HCT116 (cell line): Measurements from ENCODE around the gene NFATC3. TPM values are rescaled to one million over a fixed set of nuclear protein-coding genes. Genes with fewer than 3 reads are reported as not detected.

Experiments used
- ATAC-seq: fragments of 200-7000 bp; cut with Tn5 transposase; 2 replicates; pipeline ENCODE4 v1.9.1; 2020; ENCODE audit warnings: mild to moderate bottlenecking, moderate library complexity
- BruUV-seq: library from RNA; stranded (reverse); fragments of 400-500 nt; replicated peaks from 2 replicates; lab custom pipeline; 2021; lab: Mats Ljungman, UMichigan
- CTCF ChIA-PET: fragments of 300-600 bp; sonication (Branson Sonifier 250); formaldehyde crosslinking; loops from one replicate; lab custom pipeline; 2021; ENCODE audit warnings: antibody characterized with exemption; lab: Charles Lee
- POLR2A ChIA-PET: fragments of 300-600, 350-600 bp; sonication (Branson Sonifier 250); formaldehyde crosslinking; loops from one replicate; lab custom pipeline; 2021; ENCODE audit warnings: antibody characterized with exemption; lab: Charles Lee
- RAD21 ChIA-PET, 2 experiments: fragments of 300-600 bp; sonication (Branson Sonifier 250); formaldehyde crosslinking; loops; one replicate each; lab custom pipeline; 2023; ENCODE audit warnings: low total read pairs in 2 of 2; ENCODE audit not compliant: uncharacterized antibody in 2 of 2, unreplicated experiment in 2 of 2, low non-redundant PET in 1 of 2; lab: Charles Lee
- DNase-seq: peaks from one replicate; pipeline ENCODE4 v3.0.0-alpha.2; 2010; ENCODE audit warnings: low read depth, low spot score
- H2AFZ ChIP-seq: fragments of 200-600 bp; shearing (Covaris generic), sonication (generic); 2 replicates; pipeline ENCODE4 v1.6.1; 2017; ENCODE audit warnings: low read depth, mixed run types, mixed read lengths, antibody characterized with exemption, low read length; ENCODE audit not compliant: poor library complexity, severe bottlenecking
- H3K27ac ChIP-seq: 2 replicates; pipeline ENCODE4 v1.5.1; 2012; ENCODE audit warnings: low read depth, low read length
- H3K27me3 ChIP-seq: fragments of 200-600 bp; sonication (generic); 2 replicates; pipeline ENCODE4 v1.6.1; 2016; ENCODE audit warnings: mixed run types, low read length, mixed read lengths; ENCODE audit not compliant: insufficient read depth
- H3K36me3 ChIP-seq, 2 experiments: fragments of 200-500 bp in 1 of 2; fragments of 200-600 bp in 1 of 2; sonication (Bioruptor generic) in 1 of 2; sonication (generic) in 1 of 2; 2 replicates each; pipeline versions ENCODE4 v1.5.1 to v1.6.1; 2014 to 2016; ENCODE audit warnings: low read length in 2 of 2, inconsistent platforms in 1 of 2, mixed read lengths in 1 of 2, mixed run types in 1 of 2; ENCODE audit not compliant: insufficient read depth in 2 of 2, control insufficient read depth in 1 of 2
- H3K4me1 ChIP-seq, 2 experiments: fragments of 200-600 bp in 1 of 2; sonication (generic) in 1 of 2; 2 replicates each; pipeline versions ENCODE4 v1.5.1 to v1.6.1; 2012 to 2017; ENCODE audit warnings: low read length in 2 of 2, inconsistent platforms in 1 of 2, mild to moderate bottlenecking in 1 of 2, mixed read lengths in 1 of 2, mixed run types in 1 of 2, moderate library complexity in 1 of 2; ENCODE audit not compliant: insufficient read depth in 2 of 2, control insufficient read depth in 1 of 2
- H3K4me2 ChIP-seq: fragments of 200-600 bp; sonication (generic); 2 replicates; pipeline ENCODE4 v1.6.1; 2017; ENCODE audit warnings: mixed run types, low read length, mixed read lengths
- H3K4me3 ChIP-seq, 2 experiments: fragments of 200-600 bp in 1 of 2; sonication (generic) in 1 of 2; replicated peaks in 1 of 2; 2 replicates each; pipeline ENCODE4 v1.5.1; 2011 to 2016; ENCODE audit warnings: low read length in 2 of 2, control low read depth in 1 of 2, low read depth in 1 of 2, mild to moderate bottlenecking in 1 of 2, mixed read lengths in 1 of 2, mixed run types in 1 of 2
- H3K79me2 ChIP-seq: fragments of 200-600 bp; sonication (generic); 2 replicates; pipeline ENCODE4 v1.6.1; 2017; ENCODE audit warnings: mild to moderate bottlenecking, mixed run types, low read length, moderate library complexity, mixed read lengths; ENCODE audit not compliant: insufficient read depth
- H3K9ac ChIP-seq: fragments of 200-600 bp; sonication (generic); 2 replicates; pipeline ENCODE4 v1.6.1; 2016; ENCODE audit warnings: low read length, mixed read lengths
- H3K9me2 ChIP-seq: fragments of 200-600 bp; sonication (generic), shearing (Covaris generic); 2 replicates; pipeline ENCODE4 v1.6.1; 2017; ENCODE audit warnings: mixed run types, mild to moderate bottlenecking, moderate library complexity; ENCODE audit not compliant: insufficient read depth
- H3K9me3 ChIP-seq, 2 experiments: fragments of 200-500 bp in 1 of 2; fragments of 200-600 bp in 1 of 2; sonication (Bioruptor generic) in 1 of 2; sonication (generic) in 1 of 2; 2 replicates each; pipeline ENCODE4 v1.6.1; 2014 to 2017; ENCODE audit warnings: low read length in 2 of 2, mixed read lengths in 2 of 2, inconsistent platforms in 1 of 2, low read depth in 1 of 2, mild to moderate bottlenecking in 1 of 2, mixed run types in 1 of 2, moderate library complexity in 1 of 2; ENCODE audit not compliant: control insufficient read depth in 1 of 2, insufficient read depth in 1 of 2
- H4K20me1 ChIP-seq: fragments of 200-600 bp; sonication (generic), shearing (Covaris generic); 2 replicates; pipeline ENCODE4 v1.6.1; 2017; ENCODE audit warnings: mixed run types, mild to moderate bottlenecking, moderate library complexity; ENCODE audit not compliant: insufficient read depth
- ATF3 ChIP-seq: IDR thresholded peaks from 2 replicates; pipeline ENCODE4 v1.6.1; 2012
- CBX3 ChIP-seq: IDR thresholded peaks from 2 replicates; pipeline ENCODE4 v1.6.1; 2012; ENCODE audit warnings: low read depth
- CEBPB ChIP-seq: IDR thresholded peaks from 2 replicates; pipeline ENCODE4 v1.6.1; 2012; ENCODE audit warnings: low read depth
- EGR1 ChIP-seq: IDR thresholded peaks from 2 replicates; pipeline ENCODE4 v1.6.1; 2012; ENCODE audit warnings: low read depth
- FOSL1 ChIP-seq: IDR thresholded peaks from 2 replicates; pipeline ENCODE4 v1.6.1; 2012; ENCODE audit warnings: low read depth
- JUND ChIP-seq: IDR thresholded peaks from 2 replicates; pipeline ENCODE4 v1.6.1; 2012
- MAX ChIP-seq: IDR thresholded peaks from 2 replicates; pipeline ENCODE4 v1.6.1; 2012
- POLR2A ChIP-seq: IDR thresholded peaks from 2 replicates; pipeline ENCODE4 v1.7.0; 2011; ENCODE audit warnings: borderline replicate concordance; ENCODE audit not compliant: insufficient read depth, insufficient read length; ENCODE audit errors: extremely low read depth
- RAD21 ChIP-seq: IDR thresholded peaks from 2 replicates; pipeline ENCODE4 v1.6.1; 2012; ENCODE audit warnings: low read depth, mild to moderate bottlenecking
- REST ChIP-seq: IDR thresholded peaks from 2 replicates; pipeline ENCODE4 v1.6.1; 2012; ENCODE audit warnings: low read depth
- TCF7L2 ChIP-seq: IDR thresholded peaks from 2 replicates; pipeline ENCODE4 v1.7.0; 2011; ENCODE audit warnings: borderline replicate concordance, inconsistent platforms; ENCODE audit not compliant: insufficient read depth, insufficient read length; ENCODE audit errors: extremely low read depth
- YY1 ChIP-seq: IDR thresholded peaks from 2 replicates; pipeline ENCODE4 v1.6.1; 2011; ENCODE audit warnings: low read length, low read depth, moderate library complexity, mild to moderate bottlenecking; ENCODE audit not compliant: insufficient replicate concordance; ENCODE audit errors: extremely low read depth
- ZFX ChIP-seq: fragments of 450-650 bp; IDR thresholded peaks from 2 replicates; pipeline ENCODE4 v1.6.1; 2017
- intact Hi-C: fragments of 100-400 bp; cut with micrococcal nuclease; formaldehyde crosslinking; loops from 2 replicates; pipeline ENCODE4 v1.10.0; 2022
- total RNA-seq: library from RNA; stranded (reverse); gene quantifications from one replicate; pipeline ENCODE4 v1.2.1, GENCODE V29; 2021; ENCODE audit not compliant: unreplicated experiment

The NFATC3 gene
- total RNA-seq, 1 experiment from 2014 or later, result 25.6 TPM

- no peaks in the 10 kb centered on the region for H3K9me3 ChIP-seq
- no peaks in the 10 kb centered on the region for H3K9me2 ChIP-seq
- no peak for DNase-seq
- no TSS peak for BruUV-seq
- no peaks in the 10 kb centered on the region for H4K20me1 ChIP-seq
- no peaks in the 10 kb centered on the region for H3K36me3 ChIP-seq
- no peak overlapping the region for H2AFZ ChIP-seq
- H3K27me3 ChIP-seq, result no peaks in the 10 kb centered on the region
- no peak for ATAC-seq
- H3K4me2 ChIP-seq, result no peak overlapping the region
- no peaks in the 10 kb centered on the region for H3K79me2 ChIP-seq
- intact Hi-C loops, result loop anchor here (10.0 kb wide), 1 partner anchor 335 kb away; the partner anchor contains the start of gene NRN1L
- no peak overlapping the region for H3K27ac ChIP-seq
- TF ChIP-seq FOSL1 (no peak), JUND (no peak), YY1 (no peak)
- ChIA-PET POLR2A (no interaction called here), RAD21 (no interaction called here), CTCF (no interaction called here)
- H3K4me1 ChIP-seq, result no peaks in the 10 kb centered on the region
- H3K9ac ChIP-seq, result no peak overlapping the region
- H3K4me3 ChIP-seq, result no peak overlapping the region
Measured at GRCh38 chr16:68219725-68220351, 134.7 kb downstream of the NFATC3 start.

- Histone ChIP-seq H3K9me3 (no peaks in the 10 kb centered on the region), H3K36me3 (0 out of 4 replicates have a peak, but pooled peaks cover 0 to 9% of the 10 kb centered on the region in 2 experiments), H2AFZ (no peak overlapping the region), H3K27me3 (no peaks in the 10 kb centered on the region), H3K4me1 (no peaks in the 10 kb centered on the region; a peak in 1 of 4 replicates), H3K9ac (no peak overlapping the region), H3K27ac (no peak overlapping the region), H4K20me1 (no peaks in the 10 kb centered on the region), H3K79me2 (no peaks in the 10 kb centered on the region), H3K9me2 (no peaks in the 10 kb centered on the region), H3K4me2 (no peak overlapping the region), H3K4me3 (no peak overlapping the region)
- DNase-seq (no peak), ATAC-seq (no peak)
- intact Hi-C loops, result loop anchor here (10.0 kb wide), 1 partner anchor 338 kb away; the partner anchor contains the start of gene NRN1L
- ChIA-PET RAD21 (no interaction called here), POLR2A (no interaction called here), CTCF (no interaction called here)
- TF ChIP-seq FOSL1, result no peak
- no peak for TF ChIP-seq MAX
- no peak for TF ChIP-seq CBX3
- TF ChIP-seq ATF3, result no peak
- no peak for TF ChIP-seq EGR1
- no peak for TF ChIP-seq CEBPB
- TF ChIP-seq ZFX, result no peak
- TF ChIP-seq REST, result no peak
- no peak for TF ChIP-seq TCF7L2
- no peak for TF ChIP-seq POLR2A
- TF ChIP-seq JUND, result no peak
- no peak for TF ChIP-seq RAD21
- TF ChIP-seq YY1, result no peak
- BruUV-seq, result no TSS peak
Measured at GRCh38 chr16:68223072-68223471, 137.9 kb downstream of the NFATC3 start.
